ENCODE results near the gene SLC1A5.
"Not testable (repeated sequence)": the region's sequence is repeated elsewhere in the genome, so short reads cannot be mapped to it uniquely, and the experiment has no call there.

SLC1A5 gene

GRCh38 chr19:46788262-46788967 lies at the start of gene SLC1A5:
Gene SLC1A5 (minus strand): TSS chr19:46788594. CDS start chr19:46787965, 629 bp downstream.
- peak; percentile 100 for DNase-seq (ENCODE audit: low read depth in 2 of 2)

GRCh38 chr19:46838160-46838559 lies 49.8 kb upstream of the SLC1A5 start:
- DNase-seq (ENCODE audit: low read depth in 2 of 2), result no peak

- DNase-seq (ENCODE audit: low read depth in 2 of 2), result no peak
Observed at GRCh38 chr19:46834984-46835383, 46.6 kb upstream of the SLC1A5 start.

- DNase-seq (ENCODE audit: low read depth in 2 of 2), result no peak
Observed at GRCh38 chr19:46834121-46834520, 45.7 kb upstream of the SLC1A5 start.

GRCh38 chr19:46830864-46831263 lies 42.5 kb upstream of the SLC1A5 start:
- no peak for DNase-seq (ENCODE audit: low read depth in 2 of 2)

GRCh38 chr19:46828484-46828883 lies 40.1 kb upstream of the SLC1A5 start:
- DNase-seq (ENCODE audit: low read depth in 2 of 2), result peak; percentile 37 to 41

- DNase-seq (ENCODE audit: low read depth in 2 of 2), result no peak
Observed at GRCh38 chr19:46825731-46826055, 37.3 kb upstream of the SLC1A5 start.

GRCh38 chr19:46824890-46825730 lies 36.7 kb upstream of the SLC1A5 start:
- no peak for DNase-seq (ENCODE audit: low read depth in 2 of 2)

- DNase-seq (ENCODE audit: low read depth in 2 of 2), result no peak
Observed at GRCh38 chr19:46823049-46823448, 34.7 kb upstream of the SLC1A5 start.

GRCh38 chr19:46822410-46822787 lies 34.0 kb upstream of the SLC1A5 start:
- DNase-seq (ENCODE audit: low read depth in 2 of 2), result not testable (repeated sequence)

GRCh38 chr19:46821512-46822409 lies 33.4 kb upstream of the SLC1A5 start:
- peak; percentile 17 to 44 for DNase-seq (ENCODE audit: low read depth in 2 of 2)

GRCh38 chr19:46818812-46819211 lies 30.4 kb upstream of the SLC1A5 start:
- DNase-seq (ENCODE audit: low read depth in 2 of 2), result no peak

- DNase-seq (ENCODE audit: low read depth in 2 of 2), result no peak
Observed at GRCh38 chr19:46815833-46816627, 27.6 kb upstream of the SLC1A5 start.

GRCh38 chr19:46813839-46814358 lies 25.5 kb upstream of the SLC1A5 start:
- no peak for DNase-seq (ENCODE audit: low read depth in 2 of 2)

- no peak for DNase-seq (ENCODE audit: low read depth in 2 of 2)
Observed at GRCh38 chr19:46812977-46813838, 24.8 kb upstream of the SLC1A5 start.

- DNase-seq (ENCODE audit: low read depth in 2 of 2), result no peak
Observed at GRCh38 chr19:46809534-46810272, 21.3 kb upstream of the SLC1A5 start.

GRCh38 chr19:46806656-46807055 lies 18.3 kb upstream of the SLC1A5 start:
- DNase-seq (ENCODE audit: low read depth in 2 of 2), result no peak

GRCh38 chr19:46804432-46804831 lies 16.0 kb upstream of the SLC1A5 start:
- DNase-seq (ENCODE audit: low read depth in 2 of 2), result not testable (repeated sequence)

GRCh38 chr19:46803555-46803954 lies 15.2 kb upstream of the SLC1A5 start:
- DNase-seq (ENCODE audit: low read depth in 2 of 2), result no peak
